Smooth muscle cell of the umbilical artery (primary cell): ENCODE data around the gene CD99L2. TPM values are rescaled to one million over a fixed set of nuclear protein-coding genes. Genes with fewer than 3 reads are reported as not detected.

Source experiments
- total RNA-seq: library from RNA; depleted of rRNA; stranded (reverse); fragments of >200 nt; gene quantifications from 2 replicates; pipeline ENCODE4 v1.2.3, GENCODE V29; 2014

The CD99L2 gene
- total RNA-seq = 82.3 and 84.1 TPM in 2 replicates

DNA sequence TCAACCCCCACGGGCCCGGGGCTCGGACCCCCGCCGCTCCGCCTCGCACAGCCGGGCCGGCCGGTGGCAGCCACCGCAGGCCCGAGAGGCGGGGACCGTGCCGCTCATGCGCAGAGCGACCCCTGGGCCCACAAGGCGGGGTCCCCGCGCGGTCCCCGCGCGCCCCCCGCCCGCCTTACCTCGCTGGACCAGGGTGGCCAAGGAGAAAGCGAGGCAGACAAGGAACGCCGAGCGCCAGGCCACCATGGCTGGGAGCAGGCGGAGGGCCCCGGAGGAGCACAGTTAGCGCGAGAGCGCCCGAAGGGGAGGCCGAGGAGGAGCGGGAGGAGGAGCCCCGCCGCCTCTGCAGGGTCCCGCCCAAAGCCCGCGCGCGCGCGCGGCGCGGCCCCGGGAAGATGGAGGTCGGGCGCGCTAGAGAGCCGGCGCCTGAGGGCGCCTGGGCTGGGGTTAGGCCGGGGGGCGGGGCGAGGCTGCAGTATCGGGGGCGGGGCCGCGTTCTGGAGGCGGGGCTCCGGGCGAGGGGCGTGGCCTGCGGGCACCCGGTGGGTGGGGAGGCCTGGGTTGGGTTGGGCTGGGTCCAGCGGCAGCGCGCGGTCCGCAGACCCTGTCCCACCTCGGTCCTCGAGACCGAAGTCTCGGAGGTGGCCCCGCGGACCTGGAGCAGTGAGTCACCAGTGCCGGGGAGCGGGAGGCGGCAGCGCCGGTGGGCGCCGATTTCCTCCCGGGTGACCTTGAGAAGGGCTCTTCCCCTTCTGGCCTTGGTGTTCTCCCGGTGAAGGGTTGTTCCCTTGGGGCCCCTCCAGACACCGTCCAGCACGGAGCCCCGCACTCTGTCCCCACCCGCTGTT, at the start of gene CD99L2:
Gene CD99L2, minus strand, starts transcription at position 326 of the 848 bp plus-strand sequence. Its CDS starts 80 bp downstream, at position 246.

Other genes starting within 250 kb of the CD99L2 start
- 19.9 and 39.7 TPM in 2 replicates for gene MTMR1, start 205.3 kb downstream of the CD99L2 start, total RNA-seq
- 8.9 and 12.3 TPM in 2 replicates for gene HMGB3, start 84.7 kb upstream of the CD99L2 start, total RNA-seq